A673 (cell line): Measurements from ENCODE around the gene SLC24A4. TPM values are rescaled to one million over a fixed set of nuclear protein-coding genes. Genes with fewer than 3 reads are reported as not detected.

Experiments used
- BruUV-seq: library from RNA; stranded (reverse); fragments of 400-500 nt; replicated peaks from 2 replicates; lab custom pipeline; 2021; lab: Mats Ljungman, UMichigan
- CTCF ChIA-PET: fragments of 300-600 bp; sonication (Branson Sonifier 250); formaldehyde crosslinking; loops from one replicate; lab custom pipeline; 2022; ENCODE audit warnings: antibody characterized with exemption; lab: Charles Lee
- POLR2A ChIA-PET: fragments of 300-600 bp; sonication (Branson Sonifier 250); formaldehyde crosslinking; loops from one replicate; lab custom pipeline; 2022; ENCODE audit warnings: antibody characterized with exemption; ENCODE audit not compliant: low non-redundant PET; lab: Charles Lee
- DNase-seq: peaks from one replicate; pipeline ENCODE4 v3.0.0-alpha.2; 2015; ENCODE audit warnings: low spot score
- H3K27ac ChIP-seq: fragments of 200-600 bp; sonication (generic); 2 replicates; pipeline ENCODE4 v1.5.1; 2016; ENCODE audit warnings: mixed run types, low read depth, mild to moderate bottlenecking, mixed read lengths, antibody characterized with exemption, low read length; ENCODE audit not compliant: poor library complexity, severe bottlenecking
- H3K27me3 ChIP-seq: fragments of 200-600 bp; sonication (generic); replicated peaks from 2 replicates; pipeline ENCODE4 v1.6.1; 2017; ENCODE audit warnings: mixed run types, low read depth, mild to moderate bottlenecking, mixed read lengths, antibody characterized with exemption, low read length; ENCODE audit not compliant: insufficient read depth, poor library complexity
- H3K36me3 ChIP-seq: fragments of 200-600 bp; sonication (generic); 2 replicates; pipeline ENCODE4 v1.6.1; 2016; ENCODE audit warnings: mixed run types, mild to moderate bottlenecking, mixed read lengths, antibody characterized with exemption, low read length; ENCODE audit not compliant: insufficient read depth, poor library complexity, severe bottlenecking
- H3K4me1 ChIP-seq: fragments of 200-600 bp; sonication (generic); 2 replicates; pipeline ENCODE4 v1.6.1; 2017; ENCODE audit warnings: mixed run types, mild to moderate bottlenecking, mixed read lengths, antibody characterized with exemption, low read length; ENCODE audit not compliant: insufficient read depth, poor library complexity, severe bottlenecking
- H3K4me3 ChIP-seq: fragments of 200-600 bp; sonication (generic); 2 replicates; pipeline ENCODE4 v1.5.1; 2016; ENCODE audit warnings: low read depth, mixed run types, mild to moderate bottlenecking, mixed read lengths, low read length; ENCODE audit not compliant: poor library complexity, severe bottlenecking
- H3K9me3 ChIP-seq: fragments of 200-600 bp; sonication (generic); 2 replicates; pipeline ENCODE4 v1.6.1; 2016; ENCODE audit warnings: mixed run types, low read depth, mild to moderate bottlenecking, mixed read lengths, antibody characterized with exemption, low read length; ENCODE audit not compliant: poor library complexity, severe bottlenecking
- EZH2 ChIP-seq: fragments of 200-600 bp; sonication (generic); IDR thresholded peaks from 2 replicates; pipeline ENCODE4 v1.6.1; 2017; ENCODE audit warnings: borderline replicate concordance, low read depth, mild to moderate bottlenecking, mixed read lengths, antibody characterized with exemption, low read length; ENCODE audit not compliant: poor library complexity, severe bottlenecking
- intact Hi-C: fragments of 100-400 bp; cut with micrococcal nuclease; formaldehyde crosslinking; loops from one replicate; pipeline ENCODE4 v1.10.0; 2022; ENCODE audit not compliant: unreplicated experiment
- total RNA-seq: library from RNA; stranded (reverse); gene quantifications from 2 replicates; pipeline ENCODE4 v1.2.3, GENCODE V29; 2021
- TF ChIP-seq, protein P1 (sequence below): fragments of 300-800, 200-600 bp; sonication (generic); conservative IDR thresholded peaks from 2 replicates; pipeline ENCODE4 v1.5.1; 2017; ENCODE audit warnings: low read depth, mild to moderate bottlenecking, antibody characterized with exemption, low read length, moderate library complexity, mixed read lengths

SLC24A4 gene
- total RNA-seq, 1 experiment from 2014 or later = 0.15 TPM

DNA sequence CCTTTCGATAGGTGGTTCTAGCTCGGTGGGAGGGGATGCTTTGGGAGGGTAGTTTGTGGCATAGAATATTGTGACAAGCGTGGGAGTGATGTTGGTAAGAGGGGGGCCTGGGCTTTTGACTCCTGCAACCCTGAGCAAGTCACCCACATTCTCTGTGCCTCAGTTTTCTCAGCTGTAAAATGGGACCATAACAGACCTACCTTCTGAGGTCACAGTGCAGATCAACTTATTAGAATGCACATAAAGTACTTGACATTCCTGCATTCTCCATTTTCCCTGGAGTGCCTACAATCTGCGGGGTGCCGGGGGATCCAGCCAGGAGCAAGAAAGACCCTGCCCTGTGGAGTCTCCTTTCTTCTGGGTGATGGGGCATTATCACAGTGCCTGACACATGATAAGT is 63.2 kb downstream of the SLC24A4 start:
- Histone ChIP-seq H3K4me3 (no peak overlapping the region), H3K9me3 (no peaks in the 10 kb centered on the region), H3K36me3 (no peaks in the 10 kb centered on the region), H3K27me3 (peaks cover 4% of the 10 kb centered on the region), H3K4me1 (no peaks in the 10 kb centered on the region), H3K27ac (no peak overlapping the region)
- DNase-seq = no peak
- ChIA-PET CTCF (no interaction called here), POLR2A (no interaction called here)
- no peak for TF ChIP-seq EZH2
- TF ChIP-seq, protein P1, sequence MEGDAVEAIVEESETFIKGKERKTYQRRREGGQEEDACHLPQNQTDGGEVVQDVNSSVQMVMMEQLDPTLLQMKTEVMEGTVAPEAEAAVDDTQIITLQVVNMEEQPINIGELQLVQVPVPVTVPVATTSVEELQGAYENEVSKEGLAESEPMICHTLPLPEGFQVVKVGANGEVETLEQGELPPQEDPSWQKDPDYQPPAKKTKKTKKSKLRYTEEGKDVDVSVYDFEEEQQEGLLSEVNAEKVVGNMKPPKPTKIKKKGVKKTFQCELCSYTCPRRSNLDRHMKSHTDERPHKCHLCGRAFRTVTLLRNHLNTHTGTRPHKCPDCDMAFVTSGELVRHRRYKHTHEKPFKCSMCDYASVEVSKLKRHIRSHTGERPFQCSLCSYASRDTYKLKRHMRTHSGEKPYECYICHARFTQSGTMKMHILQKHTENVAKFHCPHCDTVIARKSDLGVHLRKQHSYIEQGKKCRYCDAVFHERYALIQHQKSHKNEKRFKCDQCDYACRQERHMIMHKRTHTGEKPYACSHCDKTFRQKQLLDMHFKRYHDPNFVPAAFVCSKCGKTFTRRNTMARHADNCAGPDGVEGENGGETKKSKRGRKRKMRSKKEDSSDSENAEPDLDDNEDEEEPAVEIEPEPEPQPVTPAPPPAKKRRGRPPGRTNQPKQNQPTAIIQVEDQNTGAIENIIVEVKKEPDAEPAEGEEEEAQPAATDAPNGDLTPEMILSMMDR = no peak
- intact Hi-C loops = no loop called here
- BruUV-seq = no TSS peak

DNA sequence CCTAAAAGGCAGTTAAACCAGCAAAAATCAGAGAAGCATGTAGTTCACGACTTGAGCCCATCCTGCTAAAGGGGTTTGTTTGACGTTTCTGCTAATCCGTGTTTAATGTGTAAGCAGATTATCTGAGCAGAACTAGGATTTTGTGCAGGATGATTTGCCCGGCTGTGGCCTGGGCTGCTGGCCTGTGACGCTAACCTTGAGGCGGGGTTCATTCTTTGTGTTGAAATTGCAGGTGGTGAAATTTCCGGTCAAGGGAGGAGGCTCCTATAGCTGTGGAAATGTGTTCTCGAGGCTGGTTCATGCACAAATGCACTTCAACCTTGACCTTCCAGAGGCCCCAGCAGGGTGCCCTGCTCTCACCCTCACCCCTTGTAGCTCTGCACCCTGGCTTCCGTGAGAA is 63.7 kb downstream of the SLC24A4 start:
- H3K27ac ChIP-seq = no peak overlapping the region
- ChIA-PET POLR2A (no interaction called here), CTCF (no interaction called here)
- TF ChIP-seq EZH2 = no peak
- TF ChIP-seq, protein P1 = no peak
- H3K36me3 ChIP-seq = no peaks in the 10 kb centered on the region
- intact Hi-C loops = no loop called here
- H3K27me3 ChIP-seq = peaks cover 4% of the 10 kb centered on the region
- no peaks in the 10 kb centered on the region for H3K4me1 ChIP-seq
- DNase-seq = no peak
- H3K4me3 ChIP-seq = no peak overlapping the region
- H3K9me3 ChIP-seq = no peaks in the 10 kb centered on the region
- BruUV-seq = no TSS peak

DNA sequence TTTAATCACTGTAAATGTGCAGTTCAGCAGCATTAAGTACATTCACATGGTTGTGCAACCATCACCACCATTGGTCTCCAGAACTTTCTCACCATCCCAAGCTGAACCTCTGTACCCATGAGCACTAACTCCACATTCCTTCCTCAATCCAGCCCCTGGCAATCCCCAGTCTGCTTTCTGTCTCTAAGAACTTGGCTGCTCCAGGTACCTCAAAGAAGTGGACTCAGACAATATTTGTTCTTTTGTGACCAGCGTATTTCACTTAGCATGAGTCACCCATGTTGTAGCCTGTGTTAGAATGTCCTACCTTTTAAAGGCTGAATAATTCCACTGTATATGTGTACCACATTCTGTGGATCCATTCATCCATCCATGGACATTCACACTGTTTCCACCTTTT is 64.6 kb downstream of the SLC24A4 start:
- H3K9me3 ChIP-seq = no peaks in the 10 kb centered on the region
- H3K4me1 ChIP-seq = no peaks in the 10 kb centered on the region
- H3K27ac ChIP-seq = no peak overlapping the region
- H3K36me3 ChIP-seq = no peaks in the 10 kb centered on the region
- H3K27me3 ChIP-seq = peaks cover 4% of the 10 kb centered on the region
- no peak for DNase-seq
- intact Hi-C loops = no loop called here
- ChIA-PET POLR2A (no interaction called here), CTCF (no interaction called here)
- no peak for TF ChIP-seq EZH2
- TF ChIP-seq, protein P1 = no peak
- no TSS peak for BruUV-seq
- no peak overlapping the region for H3K4me3 ChIP-seq
